GM12872 (cell line): Measurements from ENCODE around the gene ZNF225.

Experiments
- CTCF ChIP-seq: IDR thresholded peaks from 3 replicates; pipeline ENCODE4 v1.5.1; 2011; ENCODE audit warnings: low read depth, mild to moderate bottlenecking, low read length, moderate library complexity; ENCODE audit not compliant: insufficient read depth

The ZNF225 gene

GRCh38 chr19:44141191-44142058, 28.2 kb downstream of the ZNF225 start, which contains the start of gene ZNF234:
ZNF234 (plus strand) TSS chr19:44141554; CDS start chr19:44144633, 3,079 bp downstream.
- no peak for TF ChIP-seq CTCF

DNA sequence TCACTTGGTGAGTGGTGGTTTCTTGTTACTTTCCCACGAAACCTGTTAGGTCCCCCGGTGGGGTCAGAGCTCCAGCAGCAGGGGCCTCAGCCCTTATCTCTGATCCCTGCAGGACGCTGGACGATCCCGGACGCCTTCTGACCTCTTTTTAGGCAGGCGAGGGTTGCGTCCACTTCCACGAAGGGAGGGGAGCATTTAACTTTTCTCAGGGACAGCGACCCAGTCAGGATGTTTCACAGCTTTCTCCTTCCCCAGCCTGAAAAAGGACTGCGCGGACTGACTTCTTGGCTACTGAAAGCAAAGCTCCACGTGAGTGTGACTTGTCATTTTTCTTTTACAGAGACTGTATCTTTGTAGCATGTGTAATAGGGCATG, 28.8 kb downstream of the ZNF225 start:
- TF ChIP-seq CTCF: no peak

DNA sequence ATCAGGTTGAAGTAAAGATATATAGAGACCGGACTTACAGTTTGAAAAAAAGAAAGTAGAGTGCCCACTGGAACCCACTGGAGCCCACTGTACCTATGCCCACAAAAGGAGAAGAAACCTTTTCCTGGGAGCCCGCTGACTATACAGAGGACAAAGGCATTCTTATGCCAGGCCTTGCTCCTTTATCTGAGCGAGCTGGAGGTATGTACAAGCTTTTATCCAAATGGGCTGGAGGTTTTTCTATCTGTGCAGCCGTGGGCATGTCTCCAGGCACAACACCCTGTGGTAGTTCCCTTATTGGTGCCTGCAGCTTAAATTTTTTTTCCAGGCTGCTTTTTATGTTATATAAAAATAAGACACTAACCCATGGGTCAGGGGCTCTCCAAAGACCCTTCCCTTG, 36.6 kb downstream of the ZNF225 start:
- TF ChIP-seq CTCF: no peak

DNA sequence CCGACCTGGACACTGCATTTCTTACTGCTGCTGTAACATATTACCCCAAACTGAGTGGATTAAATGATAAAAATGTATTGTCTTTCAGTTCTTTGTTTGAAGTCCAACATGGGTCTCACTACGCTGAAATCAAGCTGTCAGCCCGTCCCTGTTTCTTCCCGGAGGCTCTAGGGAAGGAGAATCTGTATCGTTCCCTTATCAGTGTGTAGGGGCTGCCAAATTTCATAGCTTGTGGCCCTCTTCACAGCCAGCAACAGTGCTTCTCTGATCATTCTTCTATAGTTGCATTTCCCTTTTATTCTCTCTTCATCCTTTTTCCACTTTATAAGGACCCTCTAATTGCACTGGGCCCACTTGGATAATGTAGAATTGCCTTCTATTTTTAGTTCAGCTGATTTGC, 38.3 kb downstream of the ZNF225 start:
- no peak for TF ChIP-seq CTCF

DNA sequence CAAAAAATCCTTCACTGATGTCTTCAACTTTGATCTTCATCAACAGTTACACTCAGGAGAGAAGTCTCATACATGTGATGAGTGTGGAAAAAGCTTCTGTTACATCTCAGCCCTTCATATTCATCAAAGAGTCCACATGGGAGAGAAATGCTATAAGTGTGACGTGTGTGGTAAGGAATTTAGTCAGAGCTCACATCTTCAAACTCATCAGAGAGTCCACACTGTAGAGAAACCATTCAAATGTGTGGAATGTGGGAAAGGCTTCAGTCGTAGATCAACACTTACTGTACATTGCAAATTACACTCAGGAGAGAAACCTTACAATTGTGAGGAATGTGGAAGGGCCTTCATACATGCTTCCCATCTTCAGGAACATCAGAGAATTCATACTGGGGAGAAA, 43.3 kb downstream of the ZNF225 start:
- TF ChIP-seq CTCF: no peak

GRCh38 chr19:44163789-44164188, 50.6 kb downstream of the ZNF225 start:
- no peak for TF ChIP-seq CTCF

- no peak for TF ChIP-seq CTCF
Observed at GRCh38 chr19:44164327-44164672, 51.1 kb downstream of the ZNF225 start.
